NCI-H748 (cell line): Measurements from ENCODE around the gene ARHGAP22.
"Not testable (repeated sequence)": the region's sequence is repeated elsewhere in the genome, so short reads cannot be mapped to it uniquely, and the experiment has no call there.

Experiments
- DNase-seq: peaks from one replicate; lab custom pipeline; 2025; ENCODE audit not compliant: unreplicated experiment; lab: John Stamatoyannopoulos, UW

The ARHGAP22 gene, protein sequence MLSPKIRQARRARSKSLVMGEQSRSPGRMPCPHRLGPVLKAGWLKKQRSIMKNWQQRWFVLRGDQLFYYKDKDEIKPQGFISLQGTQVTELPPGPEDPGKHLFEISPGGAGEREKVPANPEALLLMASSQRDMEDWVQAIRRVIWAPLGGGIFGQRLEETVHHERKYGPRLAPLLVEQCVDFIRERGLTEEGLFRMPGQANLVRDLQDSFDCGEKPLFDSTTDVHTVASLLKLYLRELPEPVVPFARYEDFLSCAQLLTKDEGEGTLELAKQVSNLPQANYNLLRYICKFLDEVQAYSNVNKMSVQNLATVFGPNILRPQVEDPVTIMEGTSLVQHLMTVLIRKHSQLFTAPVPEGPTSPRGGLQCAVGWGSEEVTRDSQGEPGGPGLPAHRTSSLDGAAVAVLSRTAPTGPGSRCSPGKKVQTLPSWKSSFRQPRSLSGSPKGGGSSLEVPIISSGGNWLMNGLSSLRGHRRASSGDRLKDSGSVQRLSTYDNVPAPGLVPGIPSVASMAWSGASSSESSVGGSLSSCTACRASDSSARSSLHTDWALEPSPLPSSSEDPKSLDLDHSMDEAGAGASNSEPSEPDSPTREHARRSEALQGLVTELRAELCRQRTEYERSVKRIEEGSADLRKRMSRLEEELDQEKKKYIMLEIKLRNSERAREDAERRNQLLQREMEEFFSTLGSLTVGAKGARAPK

DNA sequence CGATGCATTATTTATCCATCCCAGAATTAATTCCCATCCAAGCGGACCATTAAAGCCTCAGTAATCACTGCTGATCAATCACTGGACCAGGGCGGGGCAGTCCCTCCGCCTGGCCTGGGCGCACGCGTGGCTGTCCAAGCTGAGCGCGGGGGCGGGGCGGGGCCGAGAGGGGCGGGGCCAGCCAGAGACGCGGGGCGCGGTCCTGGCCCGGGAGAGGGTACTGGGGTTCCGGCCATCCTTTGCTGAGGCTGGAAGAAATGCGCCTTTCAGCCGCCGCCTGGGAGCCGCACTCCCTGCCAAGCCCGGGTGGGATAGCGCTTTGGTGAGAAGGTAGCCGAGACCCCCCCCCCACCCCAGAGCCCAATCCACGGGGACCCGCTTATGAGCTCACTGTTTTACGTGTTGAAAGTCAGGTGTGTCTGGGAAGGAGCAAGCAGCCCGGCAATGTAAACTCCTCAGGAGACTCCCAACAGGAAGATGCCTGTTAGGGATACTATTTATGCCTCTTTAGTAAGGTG, at the start of gene ARHGAP22:
TSS of gene ARHGAP22 (minus strand) at position 83 of the 518 bp plus-strand sequence. CDS start 277 bp downstream, outside the sequence.
- DNase-seq, result peak; percentile 24

DNA sequence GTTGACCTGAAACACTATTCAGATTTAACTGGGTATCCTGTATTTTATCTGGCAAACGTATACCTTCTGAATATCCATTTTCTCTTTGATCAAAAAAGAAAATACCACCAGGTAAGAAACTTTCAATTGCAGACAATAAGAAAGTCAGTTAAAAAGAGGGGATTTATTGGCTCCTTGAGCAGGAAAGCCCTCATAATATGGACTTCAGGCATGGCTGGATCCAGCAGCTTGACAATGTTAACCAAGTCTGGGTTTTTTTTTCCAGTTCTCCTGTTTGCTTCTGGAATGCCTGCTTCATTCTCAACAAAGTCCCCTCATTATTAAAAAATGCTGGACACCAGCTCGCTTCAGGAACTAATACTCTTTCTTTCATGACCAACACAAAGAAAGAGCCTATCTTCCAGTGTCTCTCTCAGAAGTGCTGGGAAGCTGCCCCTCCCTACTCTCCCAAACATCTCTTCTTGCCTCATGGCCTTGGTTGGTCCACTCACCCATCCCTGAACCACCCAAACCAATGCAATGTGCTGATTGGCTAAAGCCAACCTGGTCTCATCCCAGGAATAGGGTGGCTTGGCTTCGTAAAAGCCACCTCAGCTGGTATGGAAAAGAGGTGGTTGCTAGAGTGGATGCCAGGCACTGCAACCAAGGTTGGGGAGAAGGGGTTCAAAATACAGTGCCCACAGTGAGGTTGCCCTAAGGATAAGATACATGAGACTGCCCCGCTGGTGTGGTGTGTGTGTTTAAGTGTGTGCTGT, 49.2 kb upstream of the ARHGAP22 start:
- no peak for DNase-seq

DNA sequence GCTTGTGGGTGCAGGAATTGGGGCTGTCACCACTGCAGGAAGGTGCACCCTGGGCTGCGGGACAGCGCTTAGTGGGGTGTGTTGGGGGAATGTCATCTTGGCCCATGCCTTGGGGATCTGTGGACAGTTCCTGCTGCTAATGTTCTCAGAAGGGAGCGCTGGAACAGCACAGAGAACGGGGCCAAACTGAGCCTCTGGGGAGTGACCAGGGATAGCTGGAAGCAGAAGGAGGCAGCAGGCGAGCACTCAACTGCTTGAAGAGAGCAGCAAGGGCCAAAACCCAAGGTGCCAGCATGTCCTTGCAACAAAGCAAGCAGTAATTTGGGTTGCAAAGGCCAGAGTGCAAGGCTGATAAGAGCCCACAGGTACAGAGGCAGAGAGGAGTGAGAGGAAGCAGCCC, 48.5 kb upstream of the ARHGAP22 start:
- DNase-seq, result no peak

DNA sequence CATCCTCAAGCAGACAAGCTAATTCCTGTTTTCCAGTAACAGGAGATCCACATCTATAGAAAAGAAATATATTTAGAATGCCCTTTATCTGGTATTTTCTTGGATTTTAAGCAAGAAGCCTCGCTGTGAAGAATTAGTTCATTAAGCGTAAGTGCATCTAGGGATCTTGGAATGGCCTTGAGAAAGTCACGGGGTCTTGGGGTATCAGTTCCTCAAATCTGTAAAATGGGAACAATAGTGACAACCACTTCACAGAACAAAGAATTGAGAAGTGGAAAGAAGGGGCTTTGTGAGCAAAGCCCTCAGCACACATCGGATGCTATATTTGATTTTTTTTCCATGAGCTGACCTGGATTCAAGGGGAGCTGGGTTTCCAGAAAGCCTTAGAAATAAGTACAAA, 47.5 kb upstream of the ARHGAP22 start:
- DNase-seq, result no peak

DNA sequence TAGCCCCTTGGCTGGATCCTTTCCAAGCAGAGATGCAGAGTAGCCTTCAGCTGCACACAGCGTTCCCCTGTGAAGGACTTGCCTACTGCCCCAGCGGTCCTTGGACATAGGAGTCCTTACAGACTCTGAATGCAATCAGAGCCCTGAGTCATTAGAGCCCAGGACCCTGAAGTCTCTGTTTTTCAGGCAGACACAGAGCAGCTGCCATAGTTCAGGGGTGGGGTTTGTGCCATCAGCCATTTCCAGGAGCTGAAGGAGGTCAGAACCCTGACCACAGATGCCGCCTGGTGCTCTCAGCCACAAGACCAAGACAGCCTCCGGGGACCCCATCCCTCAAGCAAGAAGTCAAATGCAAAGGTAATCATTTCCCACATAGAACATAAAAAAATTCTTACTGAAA, 47.0 kb upstream of the ARHGAP22 start:
- DNase-seq, result no peak

DNA sequence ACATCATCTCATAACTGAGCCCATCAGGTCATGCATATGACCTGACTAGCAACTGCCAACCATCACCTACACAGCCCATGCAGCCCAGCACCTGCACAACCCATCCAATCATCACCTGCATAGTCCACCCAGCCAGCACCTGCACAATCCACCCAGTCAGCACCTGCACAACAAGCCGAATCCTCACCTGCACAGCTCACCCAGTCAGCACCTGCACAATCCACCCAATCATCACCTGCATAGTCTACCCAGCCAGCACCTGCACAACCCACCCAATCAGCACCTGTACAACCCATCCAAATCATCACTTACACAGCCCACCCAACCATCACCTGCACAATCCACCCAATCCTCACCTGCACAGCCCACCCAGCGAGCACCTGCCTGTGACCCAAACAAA, 46.4 kb upstream of the ARHGAP22 start:
- DNase-seq, result peak; percentile 82

DNA sequence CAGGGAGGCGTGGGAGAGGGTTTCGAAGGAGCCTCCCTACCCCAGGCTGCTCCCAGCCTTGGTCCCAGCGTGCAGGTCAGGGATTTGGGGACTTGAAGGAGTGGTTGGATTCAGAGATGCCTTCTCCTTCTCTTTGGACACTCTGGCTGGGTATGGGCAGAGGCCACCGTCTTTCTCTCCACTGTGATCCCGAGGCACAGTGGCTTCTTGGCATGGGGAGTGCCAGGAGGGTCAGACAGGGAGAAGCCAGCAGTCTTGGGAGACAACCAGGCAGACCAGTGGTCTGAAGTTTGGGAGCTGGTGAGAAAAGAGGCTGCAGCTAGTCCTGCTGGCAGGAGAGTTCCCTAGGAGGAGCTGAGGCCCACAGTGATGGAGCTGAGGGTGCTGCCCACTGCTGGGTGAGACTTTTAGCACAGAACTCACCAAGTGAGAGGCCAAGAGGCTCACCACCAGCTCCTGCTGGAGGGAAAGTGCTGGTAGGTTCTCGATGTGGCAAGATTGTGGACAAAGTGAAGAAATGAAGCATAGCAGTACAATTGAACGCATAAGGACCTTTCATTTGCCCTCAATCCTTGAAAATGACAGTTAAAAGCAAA, 44.6 kb upstream of the ARHGAP22 start:
- no peak for DNase-seq

DNA sequence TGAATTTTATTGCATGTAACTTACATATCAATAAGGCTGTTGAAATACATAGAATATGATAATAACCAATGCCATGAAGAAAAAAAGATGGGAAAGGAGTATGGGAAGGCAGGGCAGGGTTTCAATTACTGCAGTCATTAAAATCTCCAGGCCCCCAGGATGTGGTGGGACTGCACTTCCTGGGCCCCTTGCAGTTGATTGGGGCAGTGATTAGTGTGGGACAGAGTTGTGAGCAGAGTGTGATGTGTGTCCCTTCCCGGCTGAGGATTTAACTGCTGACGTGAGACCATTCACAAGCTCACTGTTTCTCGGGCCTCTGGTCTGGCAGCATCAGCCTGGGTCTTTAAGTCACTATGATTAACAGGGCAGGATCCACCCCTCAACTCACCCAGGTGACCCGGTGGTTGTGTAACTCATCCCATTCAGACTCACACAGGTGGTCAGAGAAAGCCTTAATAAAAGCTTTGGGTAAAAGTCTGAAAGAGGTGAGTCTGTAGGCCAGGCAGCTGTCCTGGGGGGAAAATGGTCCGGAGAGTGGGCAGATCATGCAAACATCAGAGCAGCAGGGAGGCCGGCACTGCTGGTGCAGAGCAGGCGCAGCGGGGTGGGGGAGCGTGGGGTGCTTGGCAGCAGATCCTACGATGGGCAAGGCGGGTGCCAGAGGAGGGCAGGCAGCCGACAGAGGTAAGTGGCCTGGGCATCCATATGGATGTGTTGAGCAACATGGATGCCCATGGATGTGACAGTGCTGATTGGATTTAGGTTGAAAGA, 43.5 kb upstream of the ARHGAP22 start:
- DNase-seq, result no peak

DNA sequence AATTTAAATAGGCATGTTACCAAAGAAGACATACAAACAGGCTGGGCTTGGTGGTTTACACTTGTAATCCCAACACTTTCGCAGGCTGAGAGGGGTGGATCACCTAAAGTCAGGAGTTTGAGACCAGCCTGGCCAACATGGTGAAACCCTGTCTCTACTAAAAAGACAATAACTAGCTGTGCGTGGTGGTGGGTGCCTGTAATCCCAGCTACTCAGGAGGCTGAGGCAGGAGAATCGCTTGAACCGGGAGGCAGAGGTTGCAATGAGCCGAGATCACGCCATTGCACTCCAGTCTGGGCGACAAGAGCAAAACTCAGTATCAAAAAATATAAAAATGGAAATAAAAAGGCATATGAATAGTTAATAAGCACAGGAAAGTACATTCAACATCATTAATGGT, 42.2 kb upstream of the ARHGAP22 start:
- DNase-seq, result not testable (repeated sequence)

DNA sequence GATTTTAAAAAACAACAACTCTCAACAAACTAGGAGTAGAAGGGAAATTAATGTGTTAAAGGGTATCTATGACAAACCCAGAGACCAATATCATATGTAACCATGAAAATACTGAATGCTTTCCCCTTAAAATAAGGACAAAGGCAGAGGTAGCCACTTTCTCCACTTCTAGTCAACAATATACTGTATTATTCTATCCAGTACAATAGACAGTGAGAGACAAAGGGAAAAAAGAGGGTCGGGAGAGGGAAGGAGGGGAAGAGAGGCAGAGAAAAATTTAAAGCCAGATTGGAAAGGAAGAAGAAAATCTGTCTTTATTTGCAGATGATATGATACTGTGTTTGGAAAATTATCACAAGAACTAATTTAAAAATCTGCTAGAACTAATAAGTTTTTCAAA, 40.7 kb upstream of the ARHGAP22 start:
- DNase-seq, result no peak

DNA sequence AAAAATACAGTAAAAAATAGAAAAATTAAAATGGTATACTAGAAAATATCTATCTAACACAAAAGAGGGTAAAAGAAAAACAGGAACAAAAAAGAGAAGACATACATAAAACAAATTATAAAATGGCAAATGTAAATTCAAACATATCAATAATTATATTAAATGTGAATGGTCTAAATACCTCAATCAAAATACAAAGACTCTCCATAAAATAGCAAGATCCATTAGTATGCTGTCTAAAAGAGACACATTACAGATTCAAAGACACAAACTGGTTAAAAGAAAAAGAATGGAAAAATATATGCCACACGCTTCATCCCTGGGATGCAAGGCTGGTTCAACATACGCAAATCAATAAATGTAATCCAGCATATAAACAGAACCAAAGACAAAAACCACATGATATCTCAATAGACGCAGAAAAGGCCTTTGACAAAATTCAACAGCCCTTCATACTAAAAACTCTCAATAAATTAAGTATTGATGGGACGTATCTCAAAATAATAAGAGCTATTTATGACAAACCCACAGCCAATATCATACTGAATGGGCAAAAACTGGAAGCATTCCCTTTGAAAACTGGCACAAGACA, 36.3 kb upstream of the ARHGAP22 start:
- not testable (repeated sequence) for DNase-seq

DNA sequence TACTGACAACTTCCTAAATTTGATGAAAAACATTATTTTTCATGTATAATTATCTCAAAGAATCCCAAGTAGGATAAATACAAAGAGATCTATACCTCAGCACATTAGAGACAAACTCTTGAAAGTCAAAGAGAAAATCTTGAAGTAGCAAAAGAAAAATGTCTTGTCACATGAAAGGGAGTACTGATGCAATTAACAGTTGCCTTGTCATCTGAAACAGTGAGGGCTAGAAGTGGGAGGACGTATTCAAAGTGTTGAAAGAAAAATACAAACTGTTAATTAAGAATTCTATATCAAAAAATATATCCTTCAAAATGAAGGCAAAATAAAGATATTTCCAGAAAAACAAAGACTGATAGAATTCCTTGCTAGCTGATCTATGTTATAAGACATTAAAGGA, 35.5 kb upstream of the ARHGAP22 start:
- no peak for DNase-seq

DNA sequence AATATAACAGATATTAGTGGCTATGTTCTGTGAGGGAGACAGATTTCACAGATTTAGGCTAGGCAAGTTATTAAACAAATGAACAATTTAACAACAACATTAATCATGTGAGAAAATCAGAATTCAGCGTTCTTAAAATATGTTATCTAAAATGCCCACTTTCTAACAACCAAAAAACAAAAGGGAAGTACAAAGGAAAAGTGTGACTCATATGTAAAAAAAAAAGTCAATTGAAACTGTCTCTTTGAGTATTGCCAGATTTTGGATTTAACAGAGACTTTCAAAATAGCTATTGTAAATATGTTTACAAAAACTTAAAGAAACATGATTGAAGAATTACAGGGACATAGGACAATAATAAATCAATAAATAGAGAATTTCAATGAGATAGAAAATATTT, 34.8 kb upstream of the ARHGAP22 start:
- DNase-seq, result no peak

DNA sequence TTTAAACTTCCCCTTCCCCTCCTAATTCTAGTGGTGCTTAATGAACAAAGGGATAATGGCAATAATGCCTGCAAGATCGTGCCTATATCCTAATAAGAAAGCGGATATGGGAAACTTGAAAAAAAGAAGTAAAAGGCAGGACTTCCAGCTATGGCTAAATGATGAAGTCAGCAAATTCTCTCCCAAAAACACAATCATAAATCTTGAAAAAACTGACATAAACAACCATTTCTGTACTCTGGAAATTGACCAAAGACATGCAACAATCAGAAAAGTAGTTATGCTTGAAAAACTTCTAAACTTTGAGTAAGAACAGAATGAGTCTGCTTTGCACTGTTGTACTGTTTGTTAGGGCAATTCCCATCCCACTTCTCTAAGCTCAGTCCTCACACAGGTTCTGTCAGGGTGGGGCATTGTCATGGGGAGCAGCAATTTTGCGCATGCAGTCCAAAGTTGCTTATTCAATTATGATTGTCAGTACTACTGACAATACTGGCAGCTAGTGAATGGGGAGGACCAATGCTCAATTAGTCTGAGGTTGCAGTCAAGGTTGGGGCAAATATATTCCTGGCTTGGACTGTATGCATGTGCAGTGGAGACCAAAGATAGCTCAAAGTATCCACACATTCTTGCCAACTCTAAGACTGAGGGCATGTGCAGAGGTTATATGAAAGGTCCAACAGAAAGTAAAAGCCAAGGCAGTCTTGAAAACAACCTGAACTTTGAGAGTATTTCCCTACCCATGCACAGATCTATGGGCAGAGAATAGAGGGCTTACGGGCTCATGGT, 34.1 kb upstream of the ARHGAP22 start:
- DNase-seq, result no peak

DNA sequence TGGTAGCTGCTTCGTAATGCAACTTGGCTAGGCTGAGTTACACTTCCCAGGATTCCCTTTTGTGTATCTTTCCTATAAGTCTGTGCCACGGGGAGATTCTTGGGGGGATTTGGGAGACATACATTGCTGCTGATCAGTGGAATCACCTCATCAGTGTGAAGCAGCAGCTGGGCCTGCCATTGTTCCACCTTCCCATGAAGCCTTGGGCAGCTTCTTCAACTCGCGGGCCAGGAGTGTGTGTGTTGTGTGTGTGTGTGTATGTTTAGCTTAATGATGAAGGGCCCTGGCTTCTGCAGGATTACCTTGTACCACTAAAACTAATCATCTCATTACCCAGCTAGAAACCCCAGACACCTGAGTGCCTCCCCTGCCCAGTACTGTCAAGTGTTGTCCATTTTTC, 33.3 kb upstream of the ARHGAP22 start:
- DNase-seq, result no peak

DNA sequence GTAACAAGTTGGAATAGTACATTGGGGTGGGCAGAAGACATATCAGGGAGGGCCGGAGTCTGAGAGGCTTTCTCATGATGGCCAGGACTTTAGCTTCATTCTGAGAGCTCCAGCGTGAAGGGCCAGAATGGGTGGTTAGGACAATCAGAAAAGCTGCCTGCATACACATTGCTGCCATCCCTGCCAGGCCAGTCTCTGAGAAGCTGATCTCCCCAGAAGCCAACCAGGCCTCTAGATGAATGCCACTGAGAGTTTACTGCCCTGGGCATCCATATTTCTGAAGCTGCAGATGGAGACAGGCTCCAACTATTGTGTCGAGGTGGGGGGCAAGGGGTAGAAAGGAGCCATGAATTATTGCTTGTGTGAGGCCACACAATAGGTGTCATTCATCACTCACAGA, 32.0 kb upstream of the ARHGAP22 start:
- DNase-seq, result no peak

DNA sequence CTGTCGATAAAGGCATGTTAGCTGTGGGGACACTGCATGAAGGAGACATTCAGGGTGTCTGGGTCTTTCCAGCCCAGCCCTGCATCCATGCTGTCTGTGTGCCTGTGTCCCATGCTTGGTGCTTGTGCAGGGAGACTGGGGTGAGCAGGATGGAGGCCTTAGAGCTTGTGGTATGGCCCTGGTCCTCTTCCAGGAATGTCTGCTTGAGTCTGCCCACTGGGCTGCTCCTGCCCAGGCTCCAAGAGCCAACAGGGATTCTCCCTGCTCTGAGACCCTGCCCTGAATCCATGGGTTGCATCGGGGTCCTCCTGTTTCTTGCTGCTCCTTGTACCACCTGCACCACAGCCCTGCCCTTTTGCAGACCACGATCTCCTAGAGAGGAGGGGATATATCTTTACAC, 31.4 kb upstream of the ARHGAP22 start:
- DNase-seq, result no peak

DNA sequence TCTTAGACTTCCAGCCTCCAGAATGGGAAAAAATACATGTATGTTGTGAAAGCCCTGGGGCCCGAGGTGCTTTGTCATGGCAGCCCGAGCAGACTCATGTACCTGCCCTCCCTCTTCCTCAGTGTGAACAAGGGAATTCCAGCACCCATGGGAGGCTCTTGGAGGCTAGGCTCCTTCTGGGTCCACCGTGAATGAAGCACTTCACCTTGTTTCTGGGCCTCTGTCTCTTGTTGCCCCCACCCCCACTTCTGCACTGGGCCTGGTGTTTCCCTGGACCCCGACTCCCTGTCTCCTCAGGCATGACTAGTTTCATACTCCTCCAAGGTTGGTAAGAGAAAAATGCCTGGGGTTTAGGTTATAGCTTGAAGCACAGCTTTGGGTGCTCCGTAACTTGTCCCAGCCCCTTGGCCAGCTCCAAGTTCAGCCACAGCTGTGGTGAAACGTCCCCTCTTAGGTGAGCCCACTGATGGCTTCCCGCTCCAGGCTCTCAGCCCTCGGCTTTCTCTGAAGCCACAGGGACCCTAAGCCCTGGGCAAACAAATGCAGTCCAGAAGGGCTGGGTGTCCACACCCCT, 30.2 kb upstream of the ARHGAP22 start:
- no peak for DNase-seq
